SK-N-SH treated with all-trans-retinoic acid at 6 μM for 48 hours (cell line): Measurements from ENCODE around the gene DPYD.

ENCODE experiments used
- BACH2 ChIP-seq: fragments of 250-450 bp; sonication (Bioruptor Pico); IDR thresholded peaks from 2 replicates; pipeline ENCODE4 v1.9.0; 2021; ENCODE audit warnings: mild to moderate bottlenecking, borderline replicate concordance
- ISL1 ChIP-seq: fragments of 250-450 bp; sonication (Bioruptor Pico); IDR thresholded peaks from 2 replicates; pipeline ENCODE4 v2.1.2; 2022; ENCODE audit warnings: mild to moderate bottlenecking, moderate library complexity
- PATZ1 ChIP-seq: fragments of 250-450 bp; sonication (Bioruptor Pico); IDR thresholded peaks from 2 replicates; pipeline ENCODE4 v1.8.0; 2020; ENCODE audit warnings: mild to moderate bottlenecking, moderate library complexity, borderline replicate concordance
- RARB ChIP-seq: fragments of 250-450 bp; sonication (Bioruptor Pico); IDR thresholded peaks from 2 replicates; pipeline ENCODE4 v1.8.0; 2021; ENCODE audit warnings: mild to moderate bottlenecking, moderate library complexity
- ZFP3 ChIP-seq: fragments of 250-450 bp; sonication (Bioruptor Pico); IDR thresholded peaks from 2 replicates; pipeline ENCODE4 v1.5.0; 2020; ENCODE audit warnings: mild to moderate bottlenecking, moderate library complexity
- ZNF565 ChIP-seq: fragments of 450-650 bp; formaldehyde crosslinking; conservative IDR thresholded peaks from 2 replicates; pipeline ENCODE4 v1.5.0; 2020; ENCODE audit warnings: low read depth, mild to moderate bottlenecking, moderate library complexity

GRCh38 chr1:97506368-97506767, 414.5 kb downstream of the DPYD start:
- TF ChIP-seq PATZ1 (no peak), BACH2 (no peak), ZNF565 (CRISPR knock-in tag) (no peak), ISL1 (CRISPR knock-in tag) (no peak), ZFP3 (CRISPR knock-in tag) (no peak), RARB (no peak)
